ENCODE results near the gene SLC9B1.
"Not testable (repeated sequence)": the region's sequence is repeated elsewhere in the genome, so short reads cannot be mapped to it uniquely, and the experiment has no call there.

SLC9B1 gene

DNA sequence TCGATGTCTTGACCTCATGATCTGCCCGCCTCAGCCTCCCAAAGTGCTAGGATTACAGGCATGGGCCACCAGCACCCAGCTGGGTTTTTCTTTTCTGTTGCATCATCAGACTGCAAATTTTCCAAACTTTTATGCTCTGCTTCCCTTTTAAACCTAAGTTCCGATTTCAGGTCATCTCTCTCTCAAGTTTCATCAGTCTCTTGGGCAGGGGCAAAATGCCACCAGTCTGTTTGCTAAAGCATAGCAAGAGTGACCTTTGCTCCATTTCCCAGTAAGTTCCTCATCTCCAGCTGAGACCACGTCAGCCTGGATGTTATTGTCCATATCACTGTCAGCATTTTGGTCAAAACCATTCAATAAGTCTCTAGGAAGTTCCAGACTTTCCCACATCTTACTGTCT, 141.2 kb downstream of the SLC9B1 start:
- peak in 1 of 56 donors; percentile 7 for DNase-seq

DNA sequence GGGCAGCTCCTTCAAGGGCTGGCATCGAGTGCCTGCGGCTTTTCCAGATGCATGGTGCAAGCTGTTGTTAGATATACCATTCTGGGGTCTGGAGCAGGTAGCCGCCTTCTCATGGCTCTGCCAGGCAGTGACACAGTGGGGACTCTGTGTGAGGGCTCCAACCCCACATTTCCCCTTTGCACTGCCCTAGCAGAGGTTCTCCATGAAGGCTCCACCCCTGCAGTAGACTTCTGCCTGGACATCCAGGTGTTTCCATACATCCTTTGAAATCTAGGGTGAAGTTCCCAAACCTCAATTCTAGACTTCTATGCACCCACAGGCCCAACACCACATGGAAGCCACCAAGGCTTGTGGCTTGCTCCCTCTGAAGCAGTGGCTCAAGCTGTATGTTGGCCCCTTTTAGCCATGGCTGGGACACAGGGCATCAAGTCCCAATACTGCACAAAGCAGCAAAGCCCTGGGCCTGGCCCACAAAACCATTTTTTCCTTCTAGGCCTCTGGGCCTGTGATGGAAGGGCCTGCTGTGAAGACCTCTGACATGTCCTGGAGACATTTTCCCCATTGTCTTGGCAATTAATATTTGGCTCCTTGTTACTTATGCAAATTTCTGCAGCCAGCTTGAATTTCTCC, 141.9 kb downstream of the SLC9B1 start:
- not testable (repeated sequence) for DNase-seq

DNA sequence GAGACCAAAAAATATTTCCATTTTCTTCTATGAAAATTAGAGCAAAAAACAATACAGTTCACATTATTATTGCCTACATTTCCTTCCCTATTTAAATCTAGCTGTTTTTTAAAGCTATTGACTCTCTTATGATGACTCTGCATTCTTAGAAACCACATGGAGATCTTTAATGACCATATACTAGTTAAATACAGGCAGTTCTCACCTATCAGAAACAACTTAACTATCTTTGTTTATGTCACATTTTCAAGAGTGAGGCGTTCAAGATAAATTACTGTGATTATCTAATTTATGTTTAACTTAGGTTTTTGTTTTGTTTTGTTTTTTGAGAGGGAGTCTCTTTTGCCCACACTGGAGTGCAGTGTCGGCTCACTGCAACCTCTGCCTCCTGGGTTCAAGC, 147.7 kb downstream of the SLC9B1 start:
- DNase-seq = no peak

GRCh38 chr4:102869569-102870197, 149.8 kb downstream of the SLC9B1 start:
- peak in 3 of 56 donors; percentile 14 to 42 (median 35) for DNase-seq

GRCh38 chr4:102868781-102869568, 150.5 kb downstream of the SLC9B1 start, which contains the start of gene CISD2:
Gene CISD2, plus strand, starts transcription at chr4:102868992. Its CDS starts 93 bp downstream, at chr4:102869085.
- DNase-seq = peak; percentile 71 to 98 (median 94)

- peak in 5 of 56 donors; percentile 1 to 21 (median 9) for DNase-seq
These were observed 151.2 kb downstream of the SLC9B1 start for GRCh38 chr4:102868153-102868780.

DNA sequence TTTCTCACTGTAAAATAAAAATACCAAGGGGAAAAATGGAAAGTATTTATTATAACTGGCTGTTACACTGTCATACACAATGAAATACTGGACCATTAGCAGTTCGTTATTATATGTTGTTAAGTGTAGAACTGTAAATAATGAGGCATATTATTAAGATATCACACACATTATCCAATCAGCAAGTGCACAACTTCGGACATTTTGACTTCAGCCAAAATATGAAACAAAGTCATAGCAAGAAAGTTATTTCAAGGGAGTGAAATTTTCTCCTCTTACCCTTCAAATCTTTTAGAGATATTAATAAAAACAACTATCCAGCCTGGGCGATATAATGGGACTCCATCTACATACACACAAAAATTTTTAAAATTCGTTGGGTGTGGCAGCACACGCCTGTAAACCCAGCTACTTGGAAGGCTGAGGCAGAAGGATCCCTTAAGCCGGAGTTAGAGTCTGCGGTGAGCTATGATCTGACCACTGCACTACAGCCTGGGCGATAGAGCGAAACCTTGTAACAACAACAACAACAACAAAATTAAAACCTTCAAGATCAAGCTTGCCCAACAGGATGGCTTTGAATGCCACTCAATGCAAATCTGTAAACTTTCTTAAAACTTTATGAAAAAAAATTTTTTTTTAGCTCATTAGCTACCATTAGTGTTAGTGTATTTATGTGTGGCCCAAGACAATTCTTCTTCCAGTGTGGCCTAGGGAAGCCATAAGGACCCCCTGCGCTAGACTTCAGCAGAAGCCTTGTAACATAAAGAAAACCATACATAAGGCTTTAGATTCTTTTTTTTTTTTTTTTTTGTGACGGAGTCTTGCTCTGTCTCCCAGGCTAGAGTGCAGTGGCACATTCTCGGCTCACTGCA, 152.0 kb downstream of the SLC9B1 start:
- DNase-seq = no peak

DNA sequence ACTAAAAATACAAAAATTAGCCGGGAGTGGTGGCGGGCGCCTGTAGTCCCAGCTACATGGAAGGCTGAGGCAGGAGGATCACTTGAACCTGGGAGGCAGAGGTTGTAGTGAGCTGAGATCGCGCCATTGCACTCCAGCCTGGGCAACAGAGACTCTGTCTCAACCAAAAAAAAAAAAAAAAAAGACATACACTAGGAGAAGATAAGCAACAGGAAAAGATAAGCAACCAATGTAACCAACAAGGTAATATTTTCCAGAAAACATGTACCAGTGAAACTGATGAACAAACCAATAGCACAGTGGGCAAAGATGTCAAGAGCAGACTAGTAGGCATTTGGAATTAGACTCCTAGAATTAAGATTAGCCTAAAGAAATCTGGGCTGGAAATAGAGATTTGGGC, 154.2 kb downstream of the SLC9B1 start:
- not testable (repeated sequence) for DNase-seq

DNA sequence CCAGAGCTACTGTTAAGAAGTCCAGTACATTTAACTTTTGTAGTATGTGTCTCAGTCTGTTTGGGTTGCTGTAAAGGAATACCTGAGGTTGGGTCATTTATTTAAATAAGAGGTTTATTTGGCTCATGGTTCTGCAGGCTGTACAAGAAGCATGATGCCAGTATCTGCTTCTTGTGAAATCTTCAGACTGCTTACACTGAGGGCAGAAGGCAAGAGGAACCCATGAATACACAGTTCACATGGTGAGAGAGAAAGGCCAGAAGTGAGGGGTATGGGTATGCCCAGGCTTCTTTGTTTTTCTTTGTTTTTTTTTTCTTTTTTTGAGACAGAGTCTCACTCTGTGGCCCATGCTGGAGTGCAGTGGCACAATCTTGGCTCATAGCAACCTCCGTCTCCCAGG, 156.8 kb downstream of the SLC9B1 start:
- no peak for DNase-seq

DNA sequence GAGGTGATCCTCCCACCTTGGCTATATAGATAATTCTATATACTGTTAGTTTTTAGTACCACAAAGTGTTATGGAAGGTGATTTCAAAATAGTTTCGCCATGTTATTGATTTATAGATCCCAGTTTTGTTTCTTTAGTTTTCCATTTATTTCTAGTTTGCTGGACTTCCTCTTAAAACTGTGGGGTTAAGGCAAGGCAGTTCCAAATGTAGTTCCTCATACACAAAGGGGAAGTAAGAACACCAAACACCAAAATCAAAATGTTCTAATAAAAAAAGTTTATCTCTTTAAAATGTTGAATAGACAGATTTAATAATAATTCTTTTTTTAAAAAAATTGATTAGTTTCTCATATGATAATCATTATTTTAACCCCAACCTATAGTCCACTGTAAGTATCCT, 157.5 kb downstream of the SLC9B1 start:
- no peak for DNase-seq

DNA sequence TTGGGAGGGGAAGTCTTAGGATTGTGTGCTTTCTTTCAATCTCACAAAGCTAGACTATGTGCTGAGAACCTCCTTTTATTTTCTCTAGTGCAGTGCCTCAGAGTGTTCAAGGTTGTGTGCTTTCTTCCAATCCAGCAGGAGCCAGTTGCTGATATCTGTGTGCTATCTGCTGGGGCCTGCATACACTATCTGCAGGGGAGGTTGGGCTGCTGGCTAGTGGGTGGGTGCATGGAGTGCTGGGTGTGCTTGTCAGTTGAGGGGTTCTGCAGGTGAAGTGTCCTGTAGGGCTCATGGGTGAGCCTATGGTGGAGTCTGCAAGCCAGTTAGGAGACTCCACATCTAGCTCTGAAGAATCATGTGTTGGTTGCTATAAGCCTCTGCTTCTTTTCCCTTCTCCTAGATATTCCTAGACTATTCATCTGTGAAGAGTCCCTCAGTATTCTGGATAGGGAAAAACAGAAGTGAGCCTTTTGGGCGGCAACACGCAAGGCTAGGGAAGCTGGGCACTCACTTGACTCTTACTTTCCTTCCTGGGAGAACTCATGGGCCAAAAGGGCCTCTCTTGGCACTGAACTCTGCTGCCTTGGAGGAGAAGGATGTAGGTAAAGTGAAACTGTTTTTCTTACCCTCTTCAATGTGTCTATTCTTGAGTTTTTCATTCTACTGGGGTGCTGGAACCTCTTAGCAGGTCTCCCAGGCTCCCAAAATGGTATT, 158.7 kb downstream of the SLC9B1 start:
- DNase-seq = no peak

GRCh38 chr4:102858828-102859464, 160.6 kb downstream of the SLC9B1 start:
- no peak for DNase-seq

All from nucleus accumbens (tissue), 56 donors.